GM18505 (cell line): Measurements from ENCODE around the gene TRAPPC8.
"Not testable (repeated sequence)": the region's sequence is repeated elsewhere in the genome, so short reads cannot be mapped to it uniquely, and the experiment has no call there.

Experiments
- ATAC-seq: cut with Tn5 transposase; IDR thresholded peaks from one replicate; pipeline ENCODE4 v1.9.1; 2021; ENCODE audit not compliant: unreplicated experiment
- POLR2A ChIP-seq: IDR thresholded peaks from 4 replicates; pipeline ENCODE4 v1.6.1; 2011; ENCODE audit warnings: borderline replicate concordance; ENCODE audit not compliant: insufficient read depth, insufficient read length; ENCODE audit errors: extremely low read depth

Gene TRAPPC8

GRCh38 chr18:31965316-31965970 lies 22.5 kb upstream of the TRAPPC8 start:
- no peak for ATAC-seq
- no peak for TF ChIP-seq POLR2A

- TF ChIP-seq POLR2A, result no peak
- ATAC-seq, result no peak
Measured at GRCh38 chr18:31957728-31958127, 14.8 kb upstream of the TRAPPC8 start.

GRCh38 chr18:31954349-31954748 lies 11.4 kb upstream of the TRAPPC8 start:
- no peak for TF ChIP-seq POLR2A
- no peak for ATAC-seq

DNA sequence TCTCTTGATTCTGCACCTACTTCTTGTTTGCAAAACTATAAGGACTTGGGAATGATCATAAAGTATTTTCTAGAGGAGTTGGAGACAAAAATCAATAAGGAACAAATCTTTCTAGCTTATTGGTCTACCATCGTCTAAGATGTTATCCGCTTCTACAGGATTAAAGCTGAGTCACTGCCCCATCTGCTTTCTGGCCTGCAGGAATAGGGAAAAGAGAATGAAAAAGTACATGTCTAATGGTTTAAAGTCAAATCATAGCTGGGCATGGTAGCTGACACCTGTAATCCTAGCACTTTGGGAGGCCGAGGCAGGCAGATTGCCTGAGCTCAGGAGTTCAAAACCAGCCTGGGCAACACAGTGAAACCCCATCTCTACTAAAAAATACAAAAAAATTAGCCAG lies 10.8 kb upstream of the TRAPPC8 start:
- ATAC-seq, result not testable (repeated sequence)

DNA sequence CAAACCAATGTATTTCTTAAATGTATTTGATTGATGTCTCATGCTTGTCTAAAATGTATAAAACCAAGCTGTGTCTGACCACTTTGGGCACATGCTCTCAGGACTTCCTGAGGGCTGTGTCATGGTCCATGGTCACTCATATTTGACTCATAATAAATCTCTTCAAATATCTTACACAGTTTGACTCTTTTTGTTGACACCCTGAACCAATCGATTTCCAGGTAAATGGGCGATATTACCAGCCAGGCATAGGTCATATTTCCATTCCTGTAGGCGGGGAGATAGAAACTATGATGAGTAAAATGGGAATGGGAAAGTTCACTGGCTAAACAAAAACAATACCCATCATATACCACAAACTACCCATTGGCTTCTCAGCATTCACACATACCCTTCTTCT lies 9.3 kb upstream of the TRAPPC8 start:
- ATAC-seq, result no peak
- TF ChIP-seq POLR2A, result no peak

- no peak for ATAC-seq
- TF ChIP-seq POLR2A, result no peak
Measured at GRCh38 chr18:31950583-31950982, 7.7 kb upstream of the TRAPPC8 start.

GRCh38 chr18:31948349-31948748 lies 5.4 kb upstream of the TRAPPC8 start:
- ATAC-seq, result not testable (repeated sequence)

DNA sequence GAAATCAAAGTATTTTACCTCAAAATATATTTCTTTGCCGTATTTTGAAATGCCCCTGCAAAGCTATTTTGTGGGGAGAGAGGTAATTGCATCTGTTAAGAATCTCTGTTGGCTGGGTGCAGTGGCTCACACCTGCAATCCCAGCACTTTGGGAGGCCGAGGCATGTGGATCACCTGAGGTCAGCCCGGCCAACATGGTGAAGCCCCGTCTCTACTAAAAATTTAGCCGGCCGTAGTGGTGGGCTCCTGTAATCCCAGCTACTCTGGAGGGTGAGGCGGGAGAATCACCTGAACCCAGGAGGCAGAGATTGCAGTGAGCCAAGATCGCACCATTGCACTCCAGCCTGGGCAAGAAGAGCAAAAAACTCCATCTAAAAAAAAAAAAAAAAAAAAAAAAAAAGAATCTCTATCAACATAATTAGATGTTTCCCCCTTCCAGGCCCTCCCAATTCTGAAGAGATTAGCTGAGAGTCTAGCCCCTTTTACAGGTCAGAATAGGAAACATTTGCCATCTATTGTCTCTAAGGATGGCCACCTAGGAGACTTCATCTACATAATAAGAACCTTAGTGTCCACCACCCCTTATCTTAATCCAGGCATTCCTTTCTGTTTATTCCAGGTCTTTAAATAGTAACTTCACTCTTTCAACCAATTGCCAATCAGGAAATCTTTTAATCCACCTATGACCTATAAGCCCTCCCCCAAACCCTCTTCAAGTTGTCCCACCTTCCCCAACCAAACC lies 3.5 kb upstream of the TRAPPC8 start:
- no peak for TF ChIP-seq POLR2A
- ATAC-seq, result no peak

GRCh38 chr18:31943878-31944816 lies 1.2 kb upstream of the TRAPPC8 start:
- no peak for TF ChIP-seq POLR2A
- ATAC-seq, result no peak

- no peak for TF ChIP-seq POLR2A
- peak; percentile 39 for ATAC-seq
Measured at GRCh38 chr18:31942291-31942998, 483 bp downstream of the TRAPPC8 start.

DNA sequence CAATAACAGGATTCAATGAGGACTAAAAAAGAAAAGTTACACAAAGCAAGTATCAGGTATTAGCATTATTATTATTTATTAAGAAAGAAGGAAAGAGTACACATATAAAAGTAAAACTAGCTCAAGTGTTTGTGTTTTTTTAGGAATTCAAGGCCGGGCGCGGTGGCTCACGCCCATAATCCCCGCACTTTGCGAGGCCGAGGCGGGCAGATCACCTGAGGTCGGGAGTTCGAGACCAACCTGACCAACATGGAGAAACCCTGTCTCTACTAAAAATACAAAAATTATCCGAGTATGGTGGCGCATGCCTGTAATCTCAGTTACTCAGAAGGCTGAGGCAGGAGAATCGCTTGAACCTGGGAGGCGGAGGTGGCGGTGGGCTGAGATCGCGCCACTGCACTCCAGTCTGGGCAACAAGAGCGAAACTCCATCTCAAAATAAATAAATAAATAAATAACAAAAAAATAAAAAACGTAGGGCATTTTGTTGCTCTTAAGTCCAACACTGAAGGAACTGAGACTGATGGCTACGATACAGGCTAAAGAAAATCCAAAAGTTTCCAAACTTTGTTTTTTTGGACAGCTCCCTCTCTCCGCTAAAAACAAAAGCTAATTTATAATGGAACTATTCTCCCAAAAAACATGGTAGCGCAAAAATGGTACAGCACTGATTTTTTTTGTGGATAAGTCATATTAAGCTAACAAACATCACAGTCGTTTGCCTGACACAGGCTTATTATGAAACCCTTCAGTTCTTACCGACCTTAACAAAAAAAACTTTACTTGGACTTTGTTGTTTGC lies 1.7 kb downstream of the TRAPPC8 start:
- TF ChIP-seq POLR2A, result no peak
- ATAC-seq, result no peak

DNA sequence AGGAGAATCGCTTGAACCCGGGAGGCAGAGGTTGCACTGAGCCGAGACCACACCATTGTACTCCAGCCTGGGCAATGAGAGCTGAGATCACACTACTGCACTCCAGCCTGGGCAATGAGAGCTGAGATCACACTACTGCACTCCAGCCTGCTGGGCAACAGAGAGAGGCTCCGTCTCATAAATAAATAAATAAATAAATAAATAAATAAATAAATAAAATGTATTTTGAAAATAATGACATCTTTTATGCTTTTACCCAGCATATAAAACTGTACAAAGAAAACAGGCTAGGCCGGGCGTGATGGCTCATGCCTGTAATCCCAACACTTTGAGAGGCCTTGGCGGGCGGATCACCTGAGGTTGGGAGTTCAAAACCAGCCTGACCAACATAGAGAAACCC lies 8.2 kb downstream of the TRAPPC8 start:
- not testable (repeated sequence) for ATAC-seq

- no peak for ATAC-seq
- TF ChIP-seq POLR2A, result no peak
Measured at GRCh38 chr18:31931886-31932240, 11.1 kb downstream of the TRAPPC8 start.
